GM21576 (cell line): ENCODE data around the gene GATC.

Experiments
- ATAC-seq: cut with Tn5 transposase; IDR thresholded peaks from one replicate; pipeline ENCODE4 v1.9.1; 2021; ENCODE audit warnings: mild to moderate bottlenecking, moderate library complexity; ENCODE audit not compliant: unreplicated experiment

Gene GATC, protein sequence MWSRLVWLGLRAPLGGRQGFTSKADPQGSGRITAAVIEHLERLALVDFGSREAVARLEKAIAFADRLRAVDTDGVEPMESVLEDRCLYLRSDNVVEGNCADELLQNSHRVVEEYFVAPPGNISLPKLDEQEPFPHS

GRCh38 chr12:120445911-120446843 is at the start of gene GATC, which contains the start of gene TRIAP1:
Gene GATC (plus strand): TSS chr12:120446444. CDS start chr12:120446481, 37 bp downstream.
Gene TRIAP1 (minus strand): TSS chr12:120446384. CDS start chr12:120446372, 12 bp downstream.
- peak; percentile 85 for ATAC-seq

GRCh38 chr12:120397824-120398540 is 48.3 kb upstream of the GATC start:
- ATAC-seq, result no peak

DNA sequence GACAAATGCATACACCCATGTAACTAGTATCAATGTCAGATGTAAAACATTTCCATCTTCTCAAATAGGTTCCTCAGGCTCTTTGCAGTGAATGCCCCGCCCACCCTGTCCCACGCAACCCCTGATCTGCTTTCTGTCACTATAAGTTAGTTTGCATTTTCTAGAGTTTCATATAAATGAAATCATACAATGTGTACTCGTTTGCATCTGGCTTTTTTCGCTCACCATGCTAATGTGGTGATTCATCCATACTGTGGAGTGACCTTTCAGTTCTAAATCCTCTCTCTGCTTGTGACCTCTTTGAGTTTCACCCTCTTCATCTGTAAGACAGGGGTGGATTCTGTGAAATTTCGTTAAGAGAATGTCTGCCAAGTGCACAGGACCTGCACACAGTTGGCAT is 46.7 kb upstream of the GATC start:
- no peak for ATAC-seq

DNA sequence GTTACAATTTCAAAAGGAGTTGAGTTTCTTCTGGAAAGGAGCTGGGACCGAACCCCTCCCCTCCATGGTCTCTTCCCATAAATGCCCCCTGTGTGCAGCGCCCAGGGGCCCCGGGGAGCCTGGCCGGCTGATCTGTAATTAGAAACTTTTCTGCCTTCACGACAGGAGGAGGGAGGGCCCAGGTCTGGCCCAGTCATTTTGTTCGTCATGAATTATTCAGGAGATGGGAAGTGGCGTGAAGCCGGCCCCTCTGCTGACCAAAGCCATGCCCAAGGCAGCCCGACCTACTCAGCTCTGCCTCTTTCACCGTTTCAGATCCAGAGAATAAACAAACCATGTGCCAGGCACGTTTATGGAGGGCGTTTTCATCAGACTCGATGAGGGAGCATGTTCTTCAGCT is 44.0 kb upstream of the GATC start:
- no peak for ATAC-seq

DNA sequence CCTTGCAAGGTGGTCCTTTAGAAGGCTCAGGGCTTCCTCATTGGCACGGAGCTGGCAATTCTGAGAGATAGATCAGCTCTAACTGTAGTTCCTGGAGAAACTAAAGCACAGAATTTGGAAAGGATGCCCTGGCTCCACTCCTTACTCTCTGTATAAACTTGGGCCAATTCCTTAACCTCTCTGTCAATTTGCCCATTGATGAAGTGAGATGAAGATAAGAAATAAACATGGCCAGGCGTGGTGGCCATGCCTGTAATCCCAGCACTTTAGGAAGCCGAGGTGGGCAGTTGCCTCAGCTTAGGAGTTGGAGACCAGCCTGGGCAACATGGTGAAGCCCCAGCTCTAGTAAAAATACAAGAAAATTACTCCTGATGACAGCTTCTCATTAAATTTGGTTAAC is 42.4 kb upstream of the GATC start:
- ATAC-seq, result no peak

GRCh38 chr12:120404271-120404670 is 42.0 kb upstream of the GATC start:
- ATAC-seq, result no peak

GRCh38 chr12:120406069-120406468 is 40.2 kb upstream of the GATC start:
- ATAC-seq, result no peak

- ATAC-seq, result no peak
These were observed 39.7 kb upstream of the GATC start for GRCh38 chr12:120406553-120406952.

- no peak for ATAC-seq
These were observed 37.5 kb upstream of the GATC start for GRCh38 chr12:120408771-120409170.

- ATAC-seq, result no peak
These were observed 33.8 kb upstream of the GATC start for GRCh38 chr12:120412421-120412820.

GRCh38 chr12:120413901-120414695 is 32.1 kb upstream of the GATC start:
- no peak for ATAC-seq

GRCh38 chr12:120416490-120417216 is 29.6 kb upstream of the GATC start:
- no peak for ATAC-seq

DNA sequence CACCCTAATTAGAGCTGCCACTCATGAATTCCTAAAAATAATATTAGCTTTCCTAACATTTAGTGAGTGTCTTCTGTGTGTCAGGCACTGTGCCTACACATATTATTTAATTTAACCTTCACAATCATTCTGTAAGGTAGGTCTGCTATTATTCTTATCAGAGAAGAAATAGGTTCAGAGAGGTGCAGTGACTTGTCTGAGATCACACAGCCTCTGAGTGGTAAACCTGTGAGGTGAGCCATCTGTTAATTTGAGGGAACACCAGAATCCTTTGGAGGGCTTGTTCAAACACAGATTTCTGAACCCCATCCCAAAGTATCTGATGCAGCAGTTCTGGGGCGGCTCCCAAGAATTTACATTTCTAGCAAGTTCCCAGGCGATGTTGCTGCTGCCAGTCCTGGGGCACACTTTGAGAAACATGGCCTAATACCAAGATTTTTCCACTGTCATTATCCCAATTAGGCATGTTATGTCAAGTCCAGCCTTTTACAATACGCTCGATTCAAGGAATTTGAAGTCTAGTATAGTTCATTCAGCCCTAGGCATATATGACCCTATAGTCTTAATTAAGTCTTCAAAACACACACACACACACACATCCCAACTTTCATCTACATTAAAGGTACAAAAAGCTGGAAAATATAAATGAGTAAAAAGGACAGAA is 28.2 kb upstream of the GATC start:
- no peak for ATAC-seq

- ATAC-seq, result no peak
These were observed 24.5 kb upstream of the GATC start for GRCh38 chr12:120421701-120422100.

DNA sequence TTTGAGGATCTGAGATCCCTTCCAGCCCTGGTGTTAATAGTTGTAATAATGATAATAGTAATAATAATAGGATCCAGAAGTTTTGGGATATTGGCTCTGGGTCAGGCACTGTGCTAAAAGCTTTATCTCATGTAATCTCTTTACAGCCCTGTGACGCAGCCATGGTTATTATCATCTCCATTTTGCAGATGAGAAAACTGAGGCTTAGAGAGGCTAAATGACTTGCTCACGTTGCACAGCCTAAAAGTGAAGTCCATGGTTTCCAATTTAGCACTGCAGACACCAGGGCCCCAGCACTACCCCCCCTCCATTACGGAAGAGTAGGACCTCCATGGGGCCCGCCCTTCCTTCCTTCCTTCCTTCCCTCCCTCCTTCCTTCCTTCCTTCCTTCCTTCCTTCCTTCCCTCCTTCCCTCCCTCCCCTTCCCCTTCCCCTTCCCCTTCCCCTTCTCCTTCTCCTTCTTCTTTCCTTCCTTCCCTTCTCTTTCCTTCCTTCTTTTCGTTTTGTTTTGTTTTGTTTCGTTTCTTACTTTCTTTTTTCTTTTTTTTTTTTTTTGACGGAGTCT is 23.3 kb upstream of the GATC start:
- no peak for ATAC-seq

DNA sequence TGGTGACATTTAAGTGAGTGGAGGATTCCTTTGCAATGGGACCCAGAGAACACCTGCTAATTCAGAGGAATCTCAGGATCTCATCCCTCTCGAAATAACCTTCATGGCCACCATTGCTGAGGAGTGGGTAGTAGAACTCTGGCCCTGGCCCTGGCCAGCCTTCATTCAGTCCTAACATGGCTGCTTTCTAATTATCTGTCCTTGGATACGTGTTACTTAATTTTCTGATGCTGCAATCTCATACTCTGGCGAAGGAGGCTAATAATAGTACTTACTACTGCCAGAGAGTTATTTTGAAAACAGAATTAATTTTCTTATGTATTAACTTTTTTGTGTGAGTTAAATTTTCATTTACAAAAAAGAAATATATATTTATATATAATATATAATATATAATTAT is 20.4 kb upstream of the GATC start:
- no peak for ATAC-seq

GRCh38 chr12:120428597-120429229 is 17.5 kb upstream of the GATC start:
- ATAC-seq, result no peak

GRCh38 chr12:120429368-120429767 is 16.9 kb upstream of the GATC start:
- ATAC-seq, result no peak
